GM12892 (cell line): ENCODE measurements around the gene MIS12.

Experiments
- DNase-seq: peaks from one replicate; pipeline ENCODE4 v3.0.0; 2011; ENCODE audit not compliant: insufficient read length
- FAIRE-seq: peaks from 2 replicates; lab custom pipeline; 2011; peaks lifted over from hg19 to GRCh38; lab: Jason Lieb, UNC
- POLR2A ChIP-seq: IDR thresholded peaks from 2 replicates; pipeline ENCODE4 v1.6.1; 2011; ENCODE audit warnings: low read depth, low read length, control low read depth
- POLR2AphosphoS5 ChIP-seq: IDR thresholded peaks from 2 replicates; pipeline ENCODE4 v1.6.1; 2011; ENCODE audit warnings: low read depth, low read length, control low read depth
- TAF1 ChIP-seq: IDR thresholded peaks from 2 replicates; pipeline ENCODE4 v1.6.1; 2011; ENCODE audit warnings: low read depth, mild to moderate bottlenecking, control low read depth, low read length, borderline replicate concordance

MIS12 gene

DNA sequence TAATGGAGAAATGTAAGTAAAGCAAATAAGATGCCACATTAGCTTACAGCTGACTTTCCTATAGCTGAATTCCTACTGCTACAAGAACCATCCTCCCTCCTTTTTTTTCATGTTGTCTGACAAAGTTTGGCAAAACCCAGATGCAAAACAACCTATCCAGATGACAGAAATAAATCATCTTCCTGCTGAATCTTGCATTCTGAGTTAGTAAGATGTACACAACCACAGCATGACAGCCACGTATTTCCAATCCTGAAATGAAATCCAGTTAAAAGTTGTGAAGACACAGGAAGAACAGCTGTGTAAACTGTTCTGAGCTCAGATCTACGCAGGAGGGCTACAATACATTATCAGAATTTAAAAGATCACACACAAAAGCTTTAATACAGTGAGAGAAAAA is 12.5 kb upstream of the MIS12 start:
- TF ChIP-seq POLR2AphosphoS5 (no peak), POLR2A (no peak), TAF1 (no peak)
- DNase-seq (no peak), FAIRE-seq (no peak)

DNA sequence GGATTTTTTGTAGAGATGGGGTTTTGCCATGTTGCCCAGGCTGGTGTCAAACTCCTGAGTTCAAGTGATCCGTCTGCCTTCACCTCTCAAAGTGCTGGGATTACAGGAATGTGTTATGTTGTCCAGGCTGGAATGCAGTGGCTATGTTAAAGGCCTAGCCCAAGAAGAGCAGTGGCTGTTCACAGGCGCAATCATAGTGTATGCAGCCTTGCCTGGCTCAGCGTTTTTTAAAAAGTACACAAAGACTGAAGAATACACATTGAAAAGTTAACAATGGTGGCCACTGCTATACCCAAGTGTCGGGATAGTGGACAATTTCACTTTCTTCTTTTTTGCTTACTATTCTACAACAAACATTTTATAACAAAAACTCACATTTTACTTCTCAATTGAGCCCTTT is 7.4 kb upstream of the MIS12 start:
- DNase-seq (no peak), FAIRE-seq (no peak)
- no peak for TF ChIP-seq POLR2AphosphoS5
- no peak for TF ChIP-seq POLR2A
- no peak for TF ChIP-seq TAF1

DNA sequence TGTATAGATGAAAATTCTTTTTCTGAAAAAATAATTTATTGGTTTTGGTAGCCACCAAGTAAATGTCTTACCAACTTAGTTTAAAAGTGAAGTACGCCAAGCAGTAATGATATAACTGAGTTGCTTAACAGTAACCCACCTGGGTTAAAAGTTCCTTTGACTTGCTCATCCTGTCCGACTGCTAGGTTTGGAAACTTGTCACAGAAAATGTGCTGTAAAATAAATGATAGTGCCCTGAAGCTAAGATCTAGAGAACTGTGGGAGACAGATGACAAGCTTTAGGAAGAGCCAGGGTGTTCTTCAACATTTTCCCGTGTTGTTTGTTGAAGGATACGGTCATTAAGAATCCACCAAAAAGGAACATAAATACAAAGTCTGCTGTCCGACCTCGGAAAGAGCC is 5.4 kb upstream of the MIS12 start:
- TF ChIP-seq POLR2AphosphoS5, result no peak
- TF ChIP-seq TAF1, result no peak
- TF ChIP-seq POLR2A, result no peak
- DNase-seq (no peak), FAIRE-seq (no peak)

DNA sequence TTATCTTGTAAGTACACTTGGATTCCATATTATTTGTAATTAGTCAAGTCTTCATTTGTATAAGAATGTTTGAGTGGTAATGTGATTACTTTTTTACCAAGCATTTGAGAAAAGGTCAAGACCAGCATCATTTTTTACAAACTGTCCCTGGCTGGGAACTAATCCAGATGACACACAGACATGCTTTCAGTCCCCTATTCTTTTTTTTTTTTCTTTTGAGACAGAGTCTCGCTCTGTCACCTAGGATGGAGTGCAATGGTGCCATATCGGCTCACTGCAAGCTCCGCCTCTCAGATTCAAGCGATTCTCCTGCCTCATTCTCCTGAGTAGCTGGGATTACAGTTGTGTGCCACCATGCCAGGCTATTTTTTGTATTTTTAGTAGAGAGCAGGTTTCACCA is 4.9 kb upstream of the MIS12 start:
- no peak for DNase-seq
- TF ChIP-seq TAF1 (no peak), POLR2A (no peak), POLR2AphosphoS5 (no peak)
- no peak for FAIRE-seq

DNA sequence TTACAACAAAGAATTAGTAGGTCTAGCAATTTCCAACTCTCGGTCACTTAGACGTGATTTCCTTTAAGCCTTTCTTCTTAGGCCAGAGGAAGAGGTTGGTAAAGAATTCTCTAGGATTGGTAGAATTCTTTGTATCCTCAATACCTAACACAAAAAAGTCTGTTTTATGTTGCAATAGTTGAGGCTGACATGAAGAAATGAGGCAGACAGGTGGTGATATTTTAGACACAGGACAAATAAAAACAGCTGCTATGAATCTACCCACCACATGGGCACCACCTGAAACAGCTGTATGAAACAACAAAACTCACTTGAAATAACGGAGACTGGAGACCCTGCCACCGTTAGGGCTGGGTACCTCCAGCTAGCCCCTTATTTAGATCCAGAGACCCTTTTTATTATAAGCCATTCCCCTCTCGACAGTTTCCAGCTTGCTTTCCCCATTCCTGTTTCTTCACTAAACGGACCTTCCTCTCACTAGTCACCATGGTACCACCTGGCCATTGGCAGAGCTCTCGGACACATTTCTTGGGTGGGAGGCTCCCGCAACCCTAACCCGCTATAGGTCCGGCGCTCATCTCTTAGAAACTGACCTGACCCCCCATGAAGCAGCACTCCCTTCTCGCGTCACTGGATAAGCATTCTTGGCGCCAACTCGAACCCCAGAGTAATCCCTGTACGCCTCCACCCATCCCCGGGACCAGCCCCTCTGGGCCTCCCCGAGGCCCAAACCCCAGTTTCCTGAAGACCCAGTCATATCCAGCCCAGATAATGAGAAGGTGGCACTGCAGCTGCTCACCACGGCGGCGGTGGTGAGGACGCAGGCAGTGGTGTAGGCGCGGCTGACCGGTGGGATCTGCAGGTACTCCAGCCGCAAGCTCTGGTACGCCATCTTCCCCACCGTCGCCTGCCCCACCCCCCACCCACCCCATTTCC is 828 bp upstream of the MIS12 start, which contains the start of gene DERL2:
DERL2 (minus strand) TSS at position 909 of the 936 bp plus-strand sequence; CDS start at position 892, 17 bp downstream.
- peak; percentile 21 for FAIRE-seq
- TF ChIP-seq POLR2A, result peak; percentile 68
- no peak; the same call in 1 of the 2 replicates for TF ChIP-seq POLR2AphosphoS5
- peak; percentile 73 for TF ChIP-seq TAF1

DNA sequence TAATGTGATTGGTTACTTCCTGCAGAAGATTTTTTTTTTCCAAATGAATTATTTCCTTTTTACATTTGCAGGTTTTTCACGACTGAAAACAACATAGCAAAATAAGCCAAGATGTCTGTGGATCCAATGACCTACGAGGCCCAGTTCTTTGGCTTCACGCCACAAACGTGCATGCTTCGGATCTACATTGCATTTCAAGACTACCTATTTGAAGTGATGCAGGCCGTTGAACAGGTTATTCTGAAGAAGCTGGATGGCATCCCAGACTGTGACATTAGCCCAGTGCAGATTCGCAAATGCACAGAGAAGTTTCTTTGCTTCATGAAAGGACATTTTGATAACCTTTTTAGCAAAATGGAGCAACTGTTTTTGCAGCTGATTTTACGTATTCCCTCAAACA is 2.4 kb downstream of the MIS12 start:
- no peak for DNase-seq
- FAIRE-seq, result no peak
- TF ChIP-seq POLR2AphosphoS5, result no peak

More for the DNA sequence above, 828 bp upstream of the MIS12 start, which contains the start of gene DERL2:
- DNase-seq, result no peak

DNA sequence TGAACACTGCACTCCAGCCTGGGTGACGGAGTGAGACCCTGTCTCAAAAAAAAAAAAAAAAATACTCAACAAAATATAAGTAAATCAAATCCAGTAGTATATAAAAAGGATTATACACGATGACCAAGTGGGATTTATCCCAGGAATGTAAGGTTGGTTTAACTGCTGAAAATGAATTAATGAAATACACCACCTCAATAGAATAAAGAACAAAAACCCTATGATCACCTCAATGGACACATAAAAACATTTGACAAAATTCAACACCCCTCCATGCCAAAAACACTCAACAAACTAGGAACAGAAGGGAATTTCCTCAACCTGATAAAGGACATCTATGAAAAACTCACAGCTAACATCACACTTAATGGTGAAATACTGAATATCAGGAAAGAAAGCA is 6.6 kb downstream of the MIS12 start:
- no peak for DNase-seq
- FAIRE-seq, result no peak

DNA sequence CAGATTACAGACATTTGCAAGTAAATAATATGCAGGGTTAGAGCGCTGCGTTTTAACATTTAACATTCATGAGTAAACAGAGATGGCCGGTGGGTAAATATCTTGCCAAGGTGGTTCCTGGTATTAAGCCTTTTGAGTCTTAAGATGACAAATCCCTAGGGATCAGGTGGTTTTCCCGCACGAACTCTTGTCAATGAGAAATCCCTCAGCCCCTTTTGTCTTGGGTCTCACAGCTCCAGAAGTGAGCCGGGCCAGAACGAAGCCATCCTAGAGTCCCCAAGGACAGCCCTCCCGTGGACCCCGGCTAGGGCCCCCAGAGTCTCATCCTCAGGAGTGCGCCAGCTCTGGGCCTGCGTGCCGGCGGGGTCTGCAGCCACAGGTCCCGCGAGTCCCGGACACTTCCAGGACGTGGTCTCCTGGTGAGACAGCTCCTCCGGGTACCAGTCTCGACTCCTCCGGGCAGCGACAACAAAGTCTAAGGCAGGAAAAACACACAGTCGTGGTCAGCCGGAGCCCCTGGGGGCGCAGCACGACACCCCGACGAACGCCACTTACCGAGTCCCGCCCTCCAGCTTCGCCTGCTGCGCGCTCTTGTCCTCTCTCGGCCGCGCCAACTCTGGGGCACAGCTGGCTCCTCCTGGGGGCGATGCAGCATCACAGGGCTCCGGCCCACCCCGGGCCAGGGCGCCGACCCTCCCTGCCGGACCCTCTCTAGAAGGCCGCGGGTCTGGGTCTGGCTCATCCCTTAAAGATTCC is 13.3 kb downstream of the MIS12 start:
- FAIRE-seq, result no peak
- DNase-seq, result no peak

More for the DNA sequence above, 6.6 kb downstream of the MIS12 start:
- no peak for TF ChIP-seq TAF1
- TF ChIP-seq POLR2AphosphoS5, result no peak
- no peak for TF ChIP-seq POLR2A

DNA sequence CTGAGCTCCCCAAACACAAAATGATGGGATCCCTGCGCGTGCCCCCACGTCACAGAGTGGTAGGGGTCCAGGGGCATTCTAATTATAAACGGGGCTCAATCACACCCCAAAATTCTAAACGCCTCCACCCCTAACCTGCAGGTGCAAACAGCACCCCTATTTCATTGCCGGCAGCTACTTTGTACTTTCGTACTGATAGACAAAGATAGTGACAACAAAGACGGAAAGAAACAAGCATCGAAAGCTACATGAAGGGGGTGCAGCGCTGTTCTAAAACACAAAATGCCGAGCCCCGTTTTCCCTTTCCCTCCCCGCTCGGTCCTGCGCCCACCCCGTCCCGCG is 13.9 kb downstream of the MIS12 start:
- TF ChIP-seq POLR2A (no peak), TAF1 (no peak), POLR2AphosphoS5 (no peak)
- DNase-seq (no peak), FAIRE-seq (no peak)

More for the DNA sequence above, 13.3 kb downstream of the MIS12 start:
- TF ChIP-seq TAF1 (no peak), POLR2AphosphoS5 (no peak), POLR2A (no peak)

DNA sequence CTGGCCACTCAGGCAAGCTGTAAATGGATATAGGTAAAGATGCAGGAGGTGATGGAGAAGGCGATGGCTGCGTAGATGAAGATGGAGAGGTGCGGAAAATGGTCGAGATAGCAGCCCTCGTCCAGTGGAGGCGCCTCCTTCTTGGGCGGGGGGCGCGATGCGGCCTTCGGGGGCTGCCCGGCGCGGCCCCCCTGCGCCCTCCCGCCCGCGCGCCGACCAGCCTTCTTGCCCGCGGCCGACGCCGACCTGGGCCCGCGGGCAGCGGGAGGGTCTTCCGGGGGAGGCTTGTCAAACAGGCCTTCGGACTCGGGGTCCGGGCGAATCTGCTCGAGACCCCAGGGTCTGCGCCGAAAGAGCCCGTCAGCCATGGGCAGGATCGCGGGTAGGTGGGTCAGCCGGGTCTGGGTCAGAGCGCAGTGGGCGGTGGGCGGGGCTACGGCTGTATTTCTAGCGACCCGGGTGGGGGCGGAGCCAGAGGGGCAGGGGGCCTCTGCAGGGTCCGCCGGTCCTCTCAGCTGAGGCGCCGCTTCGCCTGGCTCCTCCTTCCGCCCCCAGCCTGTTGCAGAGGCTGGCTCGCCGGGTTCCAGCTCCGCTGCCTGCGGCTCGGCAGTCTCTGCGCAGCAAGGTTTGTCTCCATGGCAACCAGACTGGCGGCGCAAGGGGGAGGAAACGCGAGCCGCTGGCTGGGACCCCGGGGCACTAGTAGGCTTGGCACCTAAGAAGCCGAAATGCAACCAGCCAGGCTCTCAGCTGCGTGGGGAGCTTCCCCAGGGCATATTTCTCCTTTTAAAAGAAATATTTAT is 14.4 kb downstream of the MIS12 start:
- FAIRE-seq (peak; percentile 46), DNase-seq (peak; percentile 81)
- TF ChIP-seq POLR2A (no peak), TAF1 (no peak), POLR2AphosphoS5 (no peak)

DNA sequence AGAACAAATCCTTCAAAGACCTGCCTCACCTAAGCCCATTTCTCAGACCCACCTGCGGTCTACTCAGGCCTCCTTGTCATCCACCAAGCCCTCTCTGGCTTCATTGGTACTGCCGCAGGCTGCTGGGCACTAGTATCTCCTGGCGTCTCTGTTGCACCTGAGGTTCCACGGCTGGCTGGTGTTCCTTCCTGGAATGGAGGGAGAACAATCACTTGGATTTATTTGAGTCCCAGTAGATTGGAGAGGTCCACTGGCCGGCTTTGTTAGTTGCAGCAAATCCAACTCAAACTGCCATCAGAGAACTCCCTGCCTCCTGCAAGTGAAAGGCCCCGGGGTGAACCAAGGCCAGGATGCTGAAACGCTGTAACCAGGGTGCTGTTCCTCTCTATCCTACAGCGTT is 15.3 kb downstream of the MIS12 start:
- no peak for TF ChIP-seq POLR2AphosphoS5
- no peak for TF ChIP-seq TAF1
- no peak for TF ChIP-seq POLR2A

More for the DNA sequence above, 15.3 kb downstream of the MIS12 start:
- FAIRE-seq (no peak), DNase-seq (no peak)
